GM21529 (cell line): ENCODE data around the gene NPTX1.

Experiments
- ATAC-seq: cut with Tn5 transposase; IDR thresholded peaks from one replicate; pipeline ENCODE4 v1.9.1; 2021; ENCODE audit not compliant: unreplicated experiment

The NPTX1 gene

GRCh38 chr17:80445007-80445725 lies 31.2 kb downstream of the NPTX1 start:
- ATAC-seq: no peak

GRCh38 chr17:80444644-80444979 lies 31.8 kb downstream of the NPTX1 start:
- no peak for ATAC-seq

GRCh38 chr17:80443916-80444643 lies 32.3 kb downstream of the NPTX1 start:
- ATAC-seq: no peak

GRCh38 chr17:80443498-80443897 lies 32.9 kb downstream of the NPTX1 start:
- ATAC-seq: no peak

GRCh38 chr17:80442764-80443163 lies 33.6 kb downstream of the NPTX1 start:
- no peak for ATAC-seq

- ATAC-seq: no peak
Measured at GRCh38 chr17:80442323-80442659, 34.1 kb downstream of the NPTX1 start.

- ATAC-seq: no peak
Measured at GRCh38 chr17:80441598-80442322, 34.6 kb downstream of the NPTX1 start.

- no peak for ATAC-seq
Measured at GRCh38 chr17:80441133-80441578, 35.3 kb downstream of the NPTX1 start.

- ATAC-seq: no peak
Measured at GRCh38 chr17:80439499-80439898, 36.9 kb downstream of the NPTX1 start.

GRCh38 chr17:80438806-80439205 lies 37.6 kb downstream of the NPTX1 start:
- no peak for ATAC-seq

- ATAC-seq: no peak
Measured at GRCh38 chr17:80437532-80437931, 38.9 kb downstream of the NPTX1 start.

- no peak for ATAC-seq
Measured at GRCh38 chr17:80433916-80434666, 42.3 kb downstream of the NPTX1 start.

- no peak for ATAC-seq
Measured at GRCh38 chr17:80432961-80433550, 43.4 kb downstream of the NPTX1 start.

GRCh38 chr17:80432350-80432955 lies 44.0 kb downstream of the NPTX1 start:
- ATAC-seq: no peak

- no peak for ATAC-seq
Measured at GRCh38 chr17:80431246-80432195, 44.9 kb downstream of the NPTX1 start.

- ATAC-seq: no peak
Measured at GRCh38 chr17:80430446-80431245, 45.8 kb downstream of the NPTX1 start.

- no peak for ATAC-seq
Measured at GRCh38 chr17:80429356-80430275, 46.8 kb downstream of the NPTX1 start.

- no peak for ATAC-seq
Measured at GRCh38 chr17:80428796-80429195, 47.6 kb downstream of the NPTX1 start.
